Measurements from ENCODE around the gene ZNF382. TPM values are rescaled to one million over a fixed set of nuclear protein-coding genes. Genes with fewer than 3 reads are reported as not detected.

The ZNF382 gene
- total and polyA plus RNA-seq, 5 donors from 2014 or later, result 6.7 to 9.0 (median 8.9) TPM

GRCh38 chr19:36638862-36639510 is 33.9 kb downstream of the ZNF382 start:
- H3K36me3 ChIP-seq (ENCODE audit: control insufficient read depth, insufficient read depth, low read length), result peaks cover 27% of the 10 kb centered on the region
- no peak overlapping the region for H3K4me3 ChIP-seq (ENCODE audit: low read depth, low read length)
- Mint-ChIP-seq H3K27ac (no peak overlapping the region), H3K4me1 (no peaks in the 10 kb centered on the region), H3K4me3 (no peak overlapping the region), H3K9me3 (peaks cover 0 to 83% (median 22%) of the 10 kb centered on the region in 7 donors), H3K36me3 (peaks cover 31% of the 10 kb centered on the region), H3K27me3 (no peaks in the 10 kb centered on the region)
- ATAC-seq (ENCODE audit: low read depth in 2 of 2) (no peak), DNase-seq (peak in 1 of 3 donors; percentile 5)
- no peak overlapping the region for H3K27ac ChIP-seq (ENCODE audit: insufficient read depth, low read length, poor library complexity, severe bottlenecking)
- peaks cover 79 to 94% of the 10 kb centered on the region in 2 experiments for H3K9me3 ChIP-seq (ENCODE audit: control insufficient read depth in 2 of 2, low read length in 2 of 2)
- no peaks in the 10 kb centered on the region for H3K27me3 ChIP-seq (ENCODE audit: control insufficient read depth, insufficient read depth, low read length)
- no peaks in the 10 kb centered on the region for H3K4me1 ChIP-seq (ENCODE audit: control insufficient read depth, insufficient read depth, low read length, poor library complexity, severe bottlenecking)

DNA sequence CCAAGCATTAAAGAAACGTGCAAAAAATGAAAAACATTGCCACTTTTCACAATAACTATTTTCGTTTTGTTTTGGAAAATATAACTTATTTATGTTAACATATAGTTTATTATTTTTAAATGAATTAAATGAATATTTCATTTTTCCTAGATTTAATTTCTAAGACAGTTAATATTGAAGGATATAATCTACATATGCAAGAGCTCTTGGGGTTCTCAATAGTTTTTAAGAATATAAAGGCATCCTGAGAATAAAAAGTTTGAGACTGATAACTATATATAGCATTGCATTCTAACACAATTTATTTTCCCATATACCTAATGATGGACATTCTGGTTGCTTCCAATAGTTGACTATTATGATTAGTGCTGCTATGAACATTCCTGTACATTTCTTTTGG is 41.6 kb downstream of the ZNF382 start:
- Mint-ChIP-seq H3K27me3 (no peaks in the 10 kb centered on the region), H3K4me1 (no peaks in the 10 kb centered on the region), H3K27ac (no peak overlapping the region), H3K4me3 (no peak overlapping the region), H3K9me3 (peaks cover 0 to 56% (median 19%) of the 10 kb centered on the region in 7 donors), H3K36me3 (peaks cover 39% of the 10 kb centered on the region)
- Histone ChIP-seq H3K4me1 (ENCODE audit: control insufficient read depth, insufficient read depth, low read length, poor library complexity, severe bottlenecking) (no peaks in the 10 kb centered on the region), H3K9me3 (ENCODE audit: control insufficient read depth in 2 of 2, low read length in 2 of 2) (peaks cover 58 to 94% of the 10 kb centered on the region in 2 experiments), H3K36me3 (ENCODE audit: control insufficient read depth, insufficient read depth, low read length) (peaks cover 51% of the 10 kb centered on the region), H3K27me3 (ENCODE audit: control insufficient read depth, insufficient read depth, low read length) (no peaks in the 10 kb centered on the region), H3K27ac (ENCODE audit: insufficient read depth, low read length, poor library complexity, severe bottlenecking) (no peak overlapping the region), H3K4me3 (ENCODE audit: low read depth, low read length) (no peak overlapping the region)
- ATAC-seq (ENCODE audit: low read depth in 2 of 2) (no peak), DNase-seq (no peak)

- Mint-ChIP-seq H3K4me3 (no peak overlapping the region), H3K4me1 (no peaks in the 10 kb centered on the region), H3K27ac (no peak overlapping the region), H3K36me3 (peaks cover 63% of the 10 kb centered on the region), H3K9me3 (peaks cover 0 to 57% (median 33%) of the 10 kb centered on the region in 7 donors), H3K27me3 (no peaks in the 10 kb centered on the region)
- Histone ChIP-seq H3K36me3 (ENCODE audit: control insufficient read depth, insufficient read depth, low read length) (peaks cover 83% of the 10 kb centered on the region), H3K4me3 (ENCODE audit: low read depth, low read length) (no peak overlapping the region), H3K27me3 (ENCODE audit: control insufficient read depth, insufficient read depth, low read length) (no peaks in the 10 kb centered on the region), H3K4me1 (ENCODE audit: control insufficient read depth, insufficient read depth, low read length, poor library complexity, severe bottlenecking) (no peaks in the 10 kb centered on the region), H3K9me3 (ENCODE audit: control insufficient read depth in 2 of 2, low read length in 2 of 2) (peaks cover 59 to 84% of the 10 kb centered on the region in 2 experiments), H3K27ac (ENCODE audit: insufficient read depth, low read length, poor library complexity, severe bottlenecking) (no peak overlapping the region)
- no peak for DNase-seq
- ATAC-seq (ENCODE audit: low read depth in 2 of 2), result no peak
Measured at GRCh38 chr19:36652958-36653357, 47.8 kb downstream of the ZNF382 start.

DNA sequence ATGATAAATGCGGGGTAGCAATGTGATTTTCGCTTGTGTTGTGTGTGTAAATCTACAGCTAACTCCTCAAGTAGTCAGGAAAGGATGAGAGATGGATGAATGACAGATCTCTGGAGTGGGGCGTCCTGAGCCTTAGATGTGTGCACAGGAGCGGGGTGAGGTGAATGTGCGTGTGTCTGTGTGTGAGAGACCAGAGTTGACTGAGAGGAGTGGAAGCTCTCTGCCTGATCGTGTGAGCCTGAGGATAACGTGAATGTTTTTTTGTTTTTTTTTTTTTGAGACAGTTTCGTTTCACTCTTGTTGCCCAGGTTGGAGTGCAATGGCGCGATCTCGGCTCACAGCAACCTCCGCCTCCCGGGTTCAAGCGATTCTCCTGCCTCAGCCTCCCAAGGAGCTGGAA is 60.7 kb downstream of the ZNF382 start:
- peak overlapping the region; percentile 73 for H3K27ac ChIP-seq (ENCODE audit: insufficient read depth, low read length, poor library complexity, severe bottlenecking)
- H3K4me1 Mint-ChIP-seq, result peaks cover 19 to 39% (median 31%) of the 10 kb centered on the region in 4 donors
- peaks cover 35 to 47% of the 10 kb centered on the region in 2 experiments for H3K9me3 ChIP-seq (ENCODE audit: control insufficient read depth in 2 of 2, low read length in 2 of 2)
- H3K9me3 Mint-ChIP-seq, result peaks cover 10 to 57% (median 32%) of the 10 kb centered on the region in 7 donors
- ATAC-seq (ENCODE audit: low read depth in 2 of 2), result no peak
- peak overlapping the region; percentile 27 to 99 (median 59) for H3K27ac Mint-ChIP-seq
- peaks cover 14% of the 10 kb centered on the region for H3K4me1 ChIP-seq (ENCODE audit: control insufficient read depth, insufficient read depth, low read length, poor library complexity, severe bottlenecking)
- H3K36me3 ChIP-seq (ENCODE audit: control insufficient read depth, insufficient read depth, low read length), result peaks cover 41% of the 10 kb centered on the region
- peak overlapping the region; percentile 96 for H3K4me3 ChIP-seq (ENCODE audit: low read depth, low read length)
- H3K4me3 Mint-ChIP-seq, result peak overlapping the region; percentile 95 to 100 (median 96)
- H3K27me3 ChIP-seq (ENCODE audit: control insufficient read depth, insufficient read depth, low read length), result no peaks in the 10 kb centered on the region
- H3K36me3 Mint-ChIP-seq, result peaks cover 54% of the 10 kb centered on the region
- H3K27me3 Mint-ChIP-seq, result no peaks in the 10 kb centered on the region
- no peak for DNase-seq

DNA sequence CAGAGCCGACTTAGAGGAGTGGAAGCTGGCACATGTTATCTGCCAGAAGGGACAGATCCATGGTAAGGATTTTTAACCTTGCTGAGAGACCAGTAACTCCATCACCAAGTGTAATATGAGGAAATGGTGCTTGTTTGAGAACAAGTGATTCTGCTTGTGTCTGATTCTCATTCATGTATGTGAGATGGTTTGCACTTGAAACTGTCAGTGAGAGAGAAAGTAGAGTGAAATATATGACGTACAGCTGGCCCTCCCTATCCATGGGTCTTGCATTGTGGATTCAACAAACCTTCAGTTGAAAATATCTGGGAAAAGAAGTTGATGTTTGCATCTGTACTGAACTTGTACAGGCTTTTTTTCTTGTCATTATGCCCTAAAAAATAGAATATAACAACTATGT is 63.5 kb downstream of the ZNF382 start:
- Histone ChIP-seq H3K27ac (ENCODE audit: insufficient read depth, low read length, poor library complexity, severe bottlenecking) (no peak overlapping the region), H3K4me3 (ENCODE audit: low read depth, low read length) (peak overlapping the region; percentile 34), H3K9me3 (ENCODE audit: control insufficient read depth in 2 of 2, low read length in 2 of 2) (peaks cover 51 to 62% of the 10 kb centered on the region in 2 experiments), H3K27me3 (ENCODE audit: control insufficient read depth, insufficient read depth, low read length) (no peaks in the 10 kb centered on the region), H3K4me1 (ENCODE audit: control insufficient read depth, insufficient read depth, low read length, poor library complexity, severe bottlenecking) (peaks cover 14% of the 10 kb centered on the region), H3K36me3 (ENCODE audit: control insufficient read depth, insufficient read depth, low read length) (peaks cover 27% of the 10 kb centered on the region)
- H3K27me3 Mint-ChIP-seq, result no peaks in the 10 kb centered on the region
- peak overlapping the region in 2 of 3 donors; percentile 67 to 89 for H3K27ac Mint-ChIP-seq
- H3K36me3 Mint-ChIP-seq, result peaks cover 58% of the 10 kb centered on the region
- ATAC-seq (ENCODE audit: low read depth in 2 of 2) (no peak), DNase-seq (no peak)
- H3K4me3 Mint-ChIP-seq, result peak overlapping the region; percentile 61 to 79 (median 70)
- peaks cover 19 to 39% (median 32%) of the 10 kb centered on the region in 4 donors for H3K4me1 Mint-ChIP-seq
- H3K9me3 Mint-ChIP-seq, result peaks cover 9 to 71% (median 40%) of the 10 kb centered on the region in 7 donors

DNA sequence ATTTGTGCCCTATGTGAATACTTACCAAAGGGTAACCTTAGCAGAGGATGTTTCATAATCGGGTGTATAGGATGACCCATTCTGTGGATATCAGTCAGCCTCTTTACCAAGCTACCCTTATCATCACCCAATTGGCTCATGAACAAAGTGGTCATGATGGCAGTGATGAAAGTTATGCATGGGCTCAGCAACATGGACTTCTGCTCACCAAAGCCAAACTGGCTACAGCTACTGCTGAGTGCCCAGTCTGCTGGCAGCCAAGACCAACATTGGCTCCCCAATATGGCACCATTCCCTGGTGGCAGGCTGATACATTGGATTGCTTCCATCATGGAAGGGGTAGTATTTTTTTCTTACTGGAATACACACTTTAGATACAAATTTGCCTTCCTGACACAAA is 67.3 kb downstream of the ZNF382 start:
- Histone ChIP-seq H3K4me1 (ENCODE audit: control insufficient read depth, insufficient read depth, low read length, poor library complexity, severe bottlenecking) (peaks cover 7% of the 10 kb centered on the region), H3K27ac (ENCODE audit: insufficient read depth, low read length, poor library complexity, severe bottlenecking) (no peak overlapping the region), H3K9me3 (ENCODE audit: control insufficient read depth in 2 of 2, low read length in 2 of 2) (peaks cover 57 to 83% of the 10 kb centered on the region in 2 experiments), H3K27me3 (ENCODE audit: control insufficient read depth, insufficient read depth, low read length) (no peaks in the 10 kb centered on the region), H3K4me3 (ENCODE audit: low read depth, low read length) (no peak overlapping the region), H3K36me3 (ENCODE audit: control insufficient read depth, insufficient read depth, low read length) (peaks cover 12% of the 10 kb centered on the region)
- Mint-ChIP-seq H3K27ac (no peak overlapping the region), H3K36me3 (peaks cover 45% of the 10 kb centered on the region), H3K27me3 (no peaks in the 10 kb centered on the region), H3K4me3 (no peak overlapping the region), H3K9me3 (peaks cover 0 to 59% (median 27%) of the 10 kb centered on the region in 7 donors), H3K4me1 (peaks cover 0 to 19% (median 10%) of the 10 kb centered on the region in 4 donors)
- no peak for DNase-seq
- ATAC-seq (ENCODE audit: low read depth in 2 of 2), result no peak

DNA sequence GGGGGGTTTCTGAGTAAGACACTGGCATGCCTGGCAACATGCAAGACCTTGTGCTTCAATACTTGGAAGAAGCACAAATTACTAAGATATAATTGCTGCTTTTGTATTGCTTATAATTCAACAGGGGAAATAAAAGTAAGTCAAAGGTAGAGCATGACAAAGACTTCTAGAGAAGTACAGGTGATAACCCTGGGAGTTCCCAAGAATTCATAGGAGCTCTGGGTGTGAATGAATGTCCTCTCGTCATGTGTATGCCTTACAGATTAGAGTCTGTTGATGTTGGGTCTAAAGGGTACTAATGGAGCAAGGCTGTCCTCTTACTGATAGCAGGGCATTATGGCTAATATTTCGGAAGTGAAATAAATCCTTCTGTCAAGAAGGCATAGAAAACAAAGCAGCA is 69.1 kb downstream of the ZNF382 start:
- Histone ChIP-seq H3K4me3 (ENCODE audit: low read depth, low read length) (no peak overlapping the region), H3K9me3 (ENCODE audit: control insufficient read depth in 2 of 2, low read length in 2 of 2) (peaks cover 59 to 86% of the 10 kb centered on the region in 2 experiments), H3K4me1 (ENCODE audit: control insufficient read depth, insufficient read depth, low read length, poor library complexity, severe bottlenecking) (no peaks in the 10 kb centered on the region), H3K36me3 (ENCODE audit: control insufficient read depth, insufficient read depth, low read length) (peaks cover 21% of the 10 kb centered on the region), H3K27ac (ENCODE audit: insufficient read depth, low read length, poor library complexity, severe bottlenecking) (no peak overlapping the region), H3K27me3 (ENCODE audit: control insufficient read depth, insufficient read depth, low read length) (no peaks in the 10 kb centered on the region)
- Mint-ChIP-seq H3K4me1 (peaks cover 0 to 8% (median under 1%) of the 10 kb centered on the region in 4 donors), H3K27ac (no peak overlapping the region), H3K27me3 (no peaks in the 10 kb centered on the region), H3K4me3 (no peak overlapping the region), H3K9me3 (peaks cover 0 to 64% (median 24%) of the 10 kb centered on the region in 7 donors), H3K36me3 (peaks cover 55% of the 10 kb centered on the region)
- DNase-seq (no peak), ATAC-seq (ENCODE audit: low read depth in 2 of 2) (no peak)

GRCh38 chr19:36679455-36679854 is 74.3 kb downstream of the ZNF382 start:
- Mint-ChIP-seq H3K4me3 (no peak overlapping the region), H3K4me1 (peaks cover 0 to 5% (median 0%) of the 10 kb centered on the region in 4 donors), H3K36me3 (peaks cover 43% of the 10 kb centered on the region), H3K27ac (no peak overlapping the region), H3K9me3 (peaks cover 0 to 40% (median 26%) of the 10 kb centered on the region in 7 donors), H3K27me3 (no peaks in the 10 kb centered on the region)
- Histone ChIP-seq H3K27ac (ENCODE audit: insufficient read depth, low read length, poor library complexity, severe bottlenecking) (no peak overlapping the region), H3K4me1 (ENCODE audit: control insufficient read depth, insufficient read depth, low read length, poor library complexity, severe bottlenecking) (no peaks in the 10 kb centered on the region), H3K36me3 (ENCODE audit: control insufficient read depth, insufficient read depth, low read length) (peaks cover 22% of the 10 kb centered on the region), H3K27me3 (ENCODE audit: control insufficient read depth, insufficient read depth, low read length) (no peaks in the 10 kb centered on the region), H3K9me3 (ENCODE audit: control insufficient read depth in 2 of 2, low read length in 2 of 2) (peaks cover 38 to 70% of the 10 kb centered on the region in 2 experiments), H3K4me3 (ENCODE audit: low read depth, low read length) (no peak overlapping the region)
- DNase-seq (no peak), ATAC-seq (ENCODE audit: low read depth in 2 of 2) (no peak)
